Measurements from ENCODE around the gene GABPB1.

Gene GABPB1

GRCh38 chr15:50361756-50362155, 6.8 kb upstream of the GABPB1 start:
- no peak for DNase-seq (ENCODE audit: low read depth in 1 of 2, low spot score in 1 of 2)
- no peak for TF ChIP-seq JUND (IDR thresholded peaks at IDR 0.05; ENCODE audit: low read depth)
- in situ Hi-C loops (cut with HindIII; ENCODE audit: low pct_unique_long_range_greater_than_20kb, low sequenced_read_pairs), result no loop called here

GRCh38 chr15:50358845-50359244, 3.8 kb upstream of the GABPB1 start:
- DNase-seq (ENCODE audit: low read depth in 1 of 2, low spot score in 1 of 2), result peak; percentile 46 to 76
- TF ChIP-seq JUND (IDR thresholded peaks at IDR 0.05; ENCODE audit: low read depth), result no peak
- in situ Hi-C loops (cut with HindIII; ENCODE audit: low pct_unique_long_range_greater_than_20kb, low sequenced_read_pairs), result no loop called here

- DNase-seq (ENCODE audit: low read depth in 1 of 2, low spot score in 1 of 2), result no peak
- in situ Hi-C loops (cut with HindIII; ENCODE audit: low pct_unique_long_range_greater_than_20kb, low sequenced_read_pairs), result no loop called here
- TF ChIP-seq JUND (IDR thresholded peaks at IDR 0.05; ENCODE audit: low read depth), result no peak
These were observed 982 bp upstream of the GABPB1 start for GRCh38 chr15:50355980-50356379.

GRCh38 chr15:50355619-50355905, 564 bp upstream of the GABPB1 start:
- DNase-seq (ENCODE audit: low read depth in 1 of 2, low spot score in 1 of 2), result no peak
- in situ Hi-C loops (cut with HindIII; ENCODE audit: low pct_unique_long_range_greater_than_20kb, low sequenced_read_pairs), result no loop called here
- no peak for TF ChIP-seq JUND (IDR thresholded peaks at IDR 0.05; ENCODE audit: low read depth)

DNA sequence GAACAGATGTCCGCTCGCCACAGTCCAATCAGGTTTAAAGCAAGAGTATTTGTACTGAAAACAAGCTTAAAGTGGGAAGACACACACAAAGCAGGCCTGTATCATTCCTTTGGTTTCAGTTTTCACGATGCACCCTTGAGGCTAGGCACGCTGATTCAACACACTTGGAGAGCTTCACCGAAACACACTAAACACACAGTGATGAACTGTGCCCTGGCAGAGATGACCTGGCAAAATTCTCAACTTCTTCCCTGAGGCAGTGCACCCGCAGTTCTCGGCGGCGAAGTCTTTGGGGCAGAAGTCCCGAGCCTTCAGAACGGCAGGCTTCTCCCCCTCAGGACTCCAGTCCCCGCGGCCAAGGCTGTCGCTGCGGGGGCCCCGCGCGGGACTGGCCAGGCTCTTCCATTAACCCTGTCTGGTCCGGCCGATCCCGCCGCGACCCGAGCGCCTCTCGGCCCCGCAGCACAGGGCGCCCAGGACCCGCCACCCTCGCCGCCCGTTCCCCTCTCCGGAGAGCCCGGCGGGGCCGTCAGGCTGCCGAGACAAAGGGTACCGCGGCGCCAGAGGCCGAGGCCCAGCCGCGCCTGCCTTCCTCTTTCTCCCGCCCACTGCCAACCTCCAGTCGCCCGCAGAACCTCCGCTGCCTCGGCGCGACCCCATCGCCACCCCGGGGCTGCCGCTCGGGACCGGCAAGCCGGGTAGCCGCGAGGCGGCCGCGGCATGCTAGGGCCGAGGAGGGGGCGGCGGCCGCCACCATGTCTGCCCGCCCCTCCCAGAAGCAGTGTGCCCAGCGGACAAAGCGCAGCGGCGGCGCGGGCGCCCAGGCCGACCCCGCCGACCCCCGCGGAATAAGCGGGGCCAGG, 792 bp downstream of the GABPB1 start:
- TF ChIP-seq JUND (IDR thresholded peaks at IDR 0.05; ENCODE audit: low read depth), result no peak
- DNase-seq (ENCODE audit: low read depth in 1 of 2, low spot score in 1 of 2), result peak; percentile 26 to 74
- in situ Hi-C loops (cut with HindIII; ENCODE audit: low pct_unique_long_range_greater_than_20kb, low sequenced_read_pairs), result no loop called here

DNA sequence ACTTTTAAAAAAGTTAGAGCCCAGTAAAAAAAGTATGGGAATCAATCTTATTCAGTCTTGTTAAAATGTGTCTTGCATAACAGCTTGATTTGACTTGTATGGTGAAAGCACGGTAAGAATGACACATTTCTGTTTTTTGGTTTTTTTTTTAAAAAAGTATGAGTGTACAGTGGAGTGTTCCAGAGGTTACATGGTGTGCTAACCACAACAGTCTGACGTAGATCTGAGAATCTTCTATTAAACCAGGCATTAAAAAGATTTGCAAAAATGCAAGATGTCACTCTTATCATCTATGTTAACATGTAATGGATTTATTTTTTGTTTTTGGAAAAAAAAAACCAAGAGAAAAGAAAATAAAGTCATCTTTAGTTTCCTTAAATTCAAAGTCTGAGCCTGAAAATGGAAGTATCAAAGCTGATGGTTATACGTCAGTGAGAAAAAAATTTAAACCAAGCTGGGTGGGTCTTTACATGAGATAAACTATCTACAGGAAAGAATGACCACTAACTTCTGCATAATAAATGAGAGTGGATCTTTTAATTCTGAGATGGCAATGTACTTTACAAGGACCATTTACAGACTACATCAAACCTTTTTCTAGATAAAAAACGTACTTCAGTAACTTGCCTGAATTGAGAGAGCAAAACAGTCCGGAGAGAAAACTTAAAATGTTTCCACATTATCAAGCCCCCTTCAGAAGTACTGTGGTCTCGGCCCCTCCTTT, 1.6 kb downstream of the GABPB1 start:
- no peak for DNase-seq (ENCODE audit: low read depth in 1 of 2, low spot score in 1 of 2)
- TF ChIP-seq JUND (IDR thresholded peaks at IDR 0.05; ENCODE audit: low read depth), result no peak
- in situ Hi-C loops (cut with HindIII; ENCODE audit: low pct_unique_long_range_greater_than_20kb, low sequenced_read_pairs), result no loop called here

DNA sequence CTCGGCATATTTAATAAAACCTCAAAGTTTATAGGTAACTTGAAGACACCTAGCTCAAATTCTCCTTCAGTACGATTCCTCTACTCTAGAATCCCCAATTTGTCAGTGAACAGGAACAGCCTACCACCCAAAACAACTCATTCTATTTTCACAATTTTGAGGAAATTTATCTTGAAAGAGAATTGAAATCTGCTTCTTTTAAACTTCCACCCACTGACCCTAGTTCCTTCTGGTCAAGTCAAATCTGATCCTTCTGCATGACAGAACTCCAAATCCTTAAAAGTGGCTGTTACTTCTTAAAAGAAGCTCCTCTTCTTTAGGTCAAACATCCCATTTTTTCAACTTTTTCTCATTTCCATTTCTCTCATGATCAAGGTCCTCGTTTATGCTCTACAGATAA, 4.4 kb downstream of the GABPB1 start:
- in situ Hi-C loops (cut with HindIII; ENCODE audit: low pct_unique_long_range_greater_than_20kb, low sequenced_read_pairs), result no loop called here
- TF ChIP-seq JUND (IDR thresholded peaks at IDR 0.05; ENCODE audit: low read depth), result no peak

GRCh38 chr15:50345298-50345697, 9.7 kb downstream of the GABPB1 start:
- no peak for DNase-seq (ENCODE audit: low read depth in 1 of 2, low spot score in 1 of 2)
- TF ChIP-seq JUND (IDR thresholded peaks at IDR 0.05; ENCODE audit: low read depth), result no peak
- in situ Hi-C loops (cut with HindIII; ENCODE audit: low pct_unique_long_range_greater_than_20kb, low sequenced_read_pairs), result no loop called here

More for the DNA sequence above, 4.4 kb downstream of the GABPB1 start:
- no peak for DNase-seq (ENCODE audit: low read depth in 1 of 2, low spot score in 1 of 2)

- DNase-seq (ENCODE audit: low read depth in 1 of 2, low spot score in 1 of 2), result no peak
- in situ Hi-C loops (cut with HindIII; ENCODE audit: low pct_unique_long_range_greater_than_20kb, low sequenced_read_pairs), result no loop called here
- TF ChIP-seq JUND (IDR thresholded peaks at IDR 0.05; ENCODE audit: low read depth), result no peak
These were observed 11.0 kb downstream of the GABPB1 start for GRCh38 chr15:50344006-50344464.

- in situ Hi-C loops (cut with HindIII; ENCODE audit: low pct_unique_long_range_greater_than_20kb, low sequenced_read_pairs), result no loop called here
- TF ChIP-seq JUND (IDR thresholded peaks at IDR 0.05; ENCODE audit: low read depth), result no peak
- DNase-seq (ENCODE audit: low read depth in 1 of 2, low spot score in 1 of 2), result no peak
These were observed 13.3 kb downstream of the GABPB1 start for GRCh38 chr15:50341616-50342136.

- DNase-seq (ENCODE audit: low read depth in 1 of 2, low spot score in 1 of 2), result no peak
- TF ChIP-seq JUND (IDR thresholded peaks at IDR 0.05; ENCODE audit: low read depth), result no peak
- in situ Hi-C loops (cut with HindIII; ENCODE audit: low pct_unique_long_range_greater_than_20kb, low sequenced_read_pairs), result no loop called here
These were observed 14.6 kb downstream of the GABPB1 start for GRCh38 chr15:50340416-50340815.

GRCh38 chr15:50339717-50340116, 15.3 kb downstream of the GABPB1 start:
- DNase-seq (ENCODE audit: low read depth in 1 of 2, low spot score in 1 of 2), result no peak
- in situ Hi-C loops (cut with HindIII; ENCODE audit: low pct_unique_long_range_greater_than_20kb, low sequenced_read_pairs), result no loop called here
- TF ChIP-seq JUND (IDR thresholded peaks at IDR 0.05; ENCODE audit: low read depth), result no peak

- TF ChIP-seq JUND (IDR thresholded peaks at IDR 0.05; ENCODE audit: low read depth), result no peak
- no peak for DNase-seq (ENCODE audit: low read depth in 1 of 2, low spot score in 1 of 2)
- in situ Hi-C loops (cut with HindIII; ENCODE audit: low pct_unique_long_range_greater_than_20kb, low sequenced_read_pairs), result no loop called here
These were observed 19.7 kb downstream of the GABPB1 start for GRCh38 chr15:50335251-50335650.

All from T47D (cell line).